GM18909 (cell line): ENCODE measurements around the gene HMGCS2.
"Not testable (repeated sequence)": the region's sequence is repeated elsewhere in the genome, so short reads cannot be mapped to it uniquely, and the experiment has no call there.

ENCODE experiments used
- ATAC-seq: cut with Tn5 transposase; IDR thresholded peaks from one replicate; pipeline ENCODE4 v1.9.1; 2021; ENCODE audit warnings: mild to moderate bottlenecking; ENCODE audit not compliant: unreplicated experiment, poor library complexity

HMGCS2 gene

DNA sequence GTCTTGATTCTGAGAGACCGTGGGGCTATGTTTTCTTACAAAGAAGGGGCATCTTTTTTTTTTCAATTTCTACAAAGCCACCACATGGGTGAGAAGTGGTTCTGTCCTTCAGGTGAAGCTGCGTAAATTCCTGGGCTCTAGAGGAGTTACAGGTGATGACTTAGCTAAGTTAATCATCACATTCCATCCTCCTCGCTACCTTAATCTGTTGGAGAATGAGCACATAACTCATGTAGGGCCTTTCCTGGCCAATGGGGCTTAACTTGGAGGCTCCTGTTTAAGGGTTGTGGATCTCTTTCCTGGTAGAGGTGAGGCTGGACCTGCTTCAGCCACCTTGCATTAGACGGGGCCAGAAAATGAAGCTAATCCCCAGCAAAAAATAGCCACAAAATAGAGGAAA lies 22.7 kb upstream of the HMGCS2 start:
- ATAC-seq: no peak

DNA sequence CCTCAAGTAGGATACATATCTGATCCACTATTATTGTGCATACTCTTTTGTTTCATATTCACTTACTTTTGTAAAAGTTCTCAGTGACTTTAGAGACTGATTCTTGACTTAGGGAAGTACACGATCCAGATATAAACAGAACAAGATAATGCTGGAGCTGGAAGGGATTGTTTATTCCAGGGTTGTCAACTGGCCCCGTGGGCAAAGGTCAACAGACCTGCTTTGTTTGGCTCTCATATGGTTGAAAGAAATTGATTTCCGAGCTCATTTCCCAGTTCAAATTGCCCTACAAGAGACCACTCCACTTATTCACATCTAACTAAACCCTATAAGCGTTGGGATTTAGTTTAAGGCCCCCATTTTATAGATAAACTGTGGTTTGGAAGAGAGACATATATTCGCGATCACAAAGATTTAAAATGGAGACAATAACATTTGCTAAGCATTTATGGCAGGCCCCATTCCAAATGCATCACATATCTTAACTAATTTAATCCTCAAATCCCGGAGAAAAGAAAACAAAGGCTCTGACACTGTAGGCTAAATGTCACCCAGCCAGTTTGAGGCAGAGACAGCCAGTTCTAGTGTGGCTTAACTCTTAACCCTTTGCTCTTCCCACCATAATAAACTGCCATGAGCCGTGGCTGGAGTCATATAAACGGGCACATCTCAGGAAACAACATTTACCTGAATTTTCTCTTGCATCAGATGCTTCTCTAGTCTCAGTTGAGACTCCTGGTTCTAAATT lies 21.9 kb upstream of the HMGCS2 start:
- ATAC-seq: no peak

DNA sequence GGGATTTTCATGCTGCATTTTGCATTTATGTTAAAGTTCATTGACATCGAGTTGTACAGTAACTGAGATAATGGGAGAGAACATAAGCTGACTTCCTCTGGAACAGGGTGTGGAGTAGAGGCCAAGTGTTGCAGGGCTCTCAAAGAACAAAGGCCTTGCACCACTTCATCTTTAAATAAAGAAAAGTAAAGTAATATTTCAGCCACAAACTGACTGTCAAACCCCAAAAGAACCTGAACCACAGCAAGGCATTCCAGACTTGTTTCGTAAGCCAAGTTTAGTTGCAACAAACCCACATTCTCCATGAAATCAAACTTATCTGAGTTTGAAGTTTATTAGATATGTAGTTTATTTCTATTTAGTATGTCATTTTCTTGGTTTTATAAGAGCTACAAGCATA lies 19.1 kb upstream of the HMGCS2 start:
- no peak for ATAC-seq

DNA sequence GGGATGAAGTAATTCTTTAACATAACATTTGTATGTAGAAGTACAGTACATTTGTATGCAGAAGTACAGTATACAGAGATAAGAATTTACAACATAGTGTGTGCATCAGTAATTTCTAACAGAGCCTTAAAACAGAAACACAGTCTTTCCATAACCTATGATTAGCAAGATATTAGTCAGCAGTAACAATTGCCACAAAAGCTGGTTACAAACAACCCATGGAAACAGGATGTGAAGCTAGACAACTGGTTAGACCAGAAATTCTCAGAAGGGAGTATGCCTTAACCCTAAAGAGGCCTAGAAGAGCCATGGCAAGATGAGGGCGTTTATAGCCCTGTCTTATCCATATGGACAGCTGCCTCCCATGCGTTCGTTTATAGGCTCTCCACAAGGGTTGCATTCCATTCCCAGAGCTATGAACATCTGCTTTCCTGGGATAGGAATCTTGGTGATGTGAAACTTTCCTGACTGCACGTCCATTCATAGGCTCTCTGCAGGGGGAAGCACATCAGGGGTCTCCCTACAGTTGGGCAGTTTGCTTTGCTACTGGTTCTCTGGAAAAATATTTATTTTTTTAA lies 17.9 kb upstream of the HMGCS2 start:
- ATAC-seq: not testable (repeated sequence)

DNA sequence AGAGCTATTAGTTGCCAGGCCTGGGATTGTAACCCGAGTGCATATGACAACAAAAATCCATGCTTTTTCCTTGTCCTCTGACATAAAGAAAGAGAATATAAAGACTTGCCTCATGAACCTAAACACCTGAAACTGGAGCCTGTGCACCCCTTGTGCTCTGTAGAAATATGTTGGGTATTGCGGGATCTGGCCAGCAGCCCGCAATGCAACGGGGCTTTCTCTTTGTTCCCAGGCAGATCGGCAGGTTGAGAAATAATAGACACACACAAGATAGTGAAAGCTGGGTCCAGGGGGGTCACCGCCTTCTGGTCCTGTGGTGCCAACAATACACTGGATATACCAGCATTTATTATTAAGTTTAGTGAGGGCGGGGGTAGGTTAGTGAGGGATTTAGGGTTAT lies 17.3 kb upstream of the HMGCS2 start:
- ATAC-seq: not testable (repeated sequence)

DNA sequence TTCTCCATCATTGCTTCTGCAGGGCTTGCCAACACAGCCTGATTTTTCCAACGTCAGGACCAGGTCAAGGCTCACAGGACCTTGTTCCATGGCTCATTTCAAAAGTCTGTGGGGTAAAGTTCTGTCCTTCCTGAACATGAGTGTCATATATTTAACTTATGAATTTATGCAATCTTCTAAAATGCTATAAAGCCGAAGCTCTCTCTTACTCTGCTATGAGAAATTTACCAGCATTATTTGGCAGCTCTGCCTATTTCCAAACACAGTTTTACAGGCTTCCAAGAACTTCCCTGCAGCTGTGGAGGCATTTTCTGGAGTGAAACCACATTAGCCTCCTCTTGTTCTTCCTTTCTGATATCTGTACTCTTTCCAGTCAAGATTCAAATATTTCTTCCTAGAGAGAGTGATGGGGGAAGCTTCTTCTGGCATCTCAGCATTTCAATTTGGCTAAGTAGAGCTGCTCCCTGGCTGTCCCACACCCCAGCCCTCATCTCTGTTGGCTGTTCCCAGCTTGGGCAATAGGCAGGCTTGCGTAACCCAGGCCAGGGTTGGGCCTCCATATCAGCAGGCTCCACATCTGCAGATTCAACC lies 15.6 kb upstream of the HMGCS2 start:
- no peak for ATAC-seq

DNA sequence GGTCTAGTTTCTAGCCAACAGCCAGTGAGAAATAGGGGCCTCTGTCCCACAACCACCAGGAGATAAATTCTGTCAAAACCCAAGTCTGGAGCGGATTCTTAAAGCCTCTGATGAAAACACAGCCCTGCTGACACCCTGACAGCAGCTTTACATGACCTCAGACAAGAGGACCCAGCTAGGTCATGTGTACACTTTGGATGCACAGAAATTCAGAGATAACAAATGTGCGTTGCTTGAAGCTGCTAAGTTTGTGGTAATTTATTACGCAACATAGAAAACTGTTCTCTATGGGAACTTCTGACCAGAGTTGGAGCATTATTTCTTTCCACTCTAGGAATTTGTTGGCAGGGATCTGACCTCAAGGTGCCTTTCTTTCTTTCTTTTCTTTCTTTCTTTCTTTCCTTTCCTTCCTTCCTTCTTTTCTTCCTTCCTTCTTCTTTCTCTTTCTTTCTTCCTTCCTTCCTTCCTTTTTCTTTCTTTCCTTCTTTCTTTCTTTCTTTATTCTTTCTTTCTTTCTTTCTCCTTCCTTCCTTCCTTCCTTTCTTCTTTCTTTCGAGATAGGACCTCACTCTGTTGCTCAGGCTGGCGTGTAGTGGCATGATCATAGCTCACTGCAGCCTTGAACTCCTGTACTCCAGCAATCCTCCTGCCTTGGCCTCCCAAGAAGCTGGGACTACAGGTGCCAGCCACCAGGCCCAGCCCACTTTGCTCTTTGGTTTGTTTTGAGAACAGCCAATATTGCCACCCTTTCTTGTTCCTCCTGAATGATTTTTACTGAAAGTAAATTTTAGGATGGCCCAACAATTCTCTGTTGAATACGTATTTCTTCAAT lies 14.9 kb upstream of the HMGCS2 start:
- ATAC-seq: no peak

DNA sequence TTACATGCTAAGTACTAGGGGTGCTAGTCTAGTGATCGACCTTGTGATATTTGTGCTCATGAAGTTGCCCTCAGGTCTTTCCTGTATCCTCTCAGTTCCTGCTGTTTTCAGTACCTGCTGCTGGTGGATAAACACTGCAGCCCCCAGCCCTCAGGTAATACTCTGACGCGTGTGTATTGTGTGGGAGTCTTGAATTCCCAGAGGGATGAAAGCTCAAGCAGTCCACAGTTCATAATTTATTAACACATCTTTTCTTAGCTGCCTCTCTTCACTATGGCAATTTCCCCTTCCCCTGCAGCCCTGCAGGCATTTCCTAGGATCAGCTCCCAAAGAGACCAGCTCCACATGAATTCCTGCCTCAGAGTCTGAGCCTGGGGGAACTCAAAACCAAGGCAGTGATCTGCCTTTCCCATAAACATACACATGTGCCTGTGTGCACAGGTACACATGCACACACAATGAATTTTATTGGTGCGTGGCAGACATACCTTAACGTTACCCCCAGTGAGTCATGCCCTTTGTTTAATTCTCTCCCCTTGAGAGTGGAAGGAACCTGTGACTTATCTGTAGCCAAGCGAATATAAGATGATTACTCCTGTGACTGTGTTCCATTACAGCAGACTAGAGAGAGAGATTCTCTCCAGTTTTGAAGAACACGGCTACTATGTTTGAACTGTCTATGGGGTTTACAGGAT lies 14.1 kb upstream of the HMGCS2 start:
- no peak for ATAC-seq

DNA sequence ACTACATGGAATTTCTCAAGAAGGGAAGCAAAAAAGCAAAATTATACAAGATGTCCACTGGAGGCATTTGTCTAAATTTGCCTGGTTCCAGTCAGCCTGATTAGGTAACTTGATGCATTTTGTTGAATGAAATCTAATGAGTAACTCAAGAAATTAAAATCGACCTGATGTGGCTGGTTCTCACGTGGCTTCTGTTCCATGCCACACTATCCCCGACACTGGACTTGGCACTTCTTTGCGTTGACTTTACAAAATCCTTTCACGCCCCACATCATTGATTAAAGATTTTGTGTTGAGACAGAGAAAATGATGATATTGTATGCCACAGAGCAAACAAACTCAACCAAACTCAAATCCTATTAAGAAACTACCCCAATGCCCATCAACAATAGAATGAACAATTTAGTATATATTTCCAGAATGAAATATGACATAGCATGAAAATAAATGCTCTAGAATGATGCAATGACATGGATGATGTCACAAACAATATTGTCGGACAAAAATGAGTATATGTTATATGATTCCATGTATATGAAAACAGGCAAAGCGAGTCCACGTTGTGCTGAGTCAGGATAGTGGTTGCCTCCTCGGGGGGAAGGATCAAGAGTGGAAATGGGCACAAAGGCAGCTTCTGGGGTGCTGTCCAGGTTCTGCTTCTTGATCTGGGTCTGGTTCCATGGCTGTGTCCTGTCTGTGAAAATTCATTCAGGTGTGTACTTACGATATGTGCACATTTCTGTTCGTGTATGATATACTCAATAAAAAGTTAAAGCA lies 12.9 kb upstream of the HMGCS2 start:
- no peak for ATAC-seq

DNA sequence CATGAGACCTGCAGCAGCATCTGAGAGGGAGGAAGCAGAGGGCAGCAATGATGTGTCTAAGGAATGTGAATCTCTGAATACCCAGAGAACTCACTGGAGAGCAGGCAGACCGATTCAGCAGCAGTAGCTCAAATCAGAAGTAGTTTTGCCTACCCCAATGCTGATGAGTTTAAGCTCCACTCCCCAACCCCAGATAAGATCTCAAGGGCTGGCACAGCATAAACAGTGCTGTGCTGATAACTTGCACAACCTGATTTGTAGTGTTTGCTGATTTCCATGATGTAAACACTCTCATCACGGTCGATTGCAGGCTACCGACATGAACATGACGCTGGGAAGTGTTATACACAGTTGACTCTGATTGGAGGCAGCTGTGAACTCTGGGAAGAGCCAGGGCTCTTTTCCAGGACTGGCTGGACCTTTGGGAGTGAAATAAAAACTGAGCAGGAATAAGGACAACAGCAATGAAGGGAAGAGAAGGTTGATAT lies 11.2 kb upstream of the HMGCS2 start:
- no peak for ATAC-seq

DNA sequence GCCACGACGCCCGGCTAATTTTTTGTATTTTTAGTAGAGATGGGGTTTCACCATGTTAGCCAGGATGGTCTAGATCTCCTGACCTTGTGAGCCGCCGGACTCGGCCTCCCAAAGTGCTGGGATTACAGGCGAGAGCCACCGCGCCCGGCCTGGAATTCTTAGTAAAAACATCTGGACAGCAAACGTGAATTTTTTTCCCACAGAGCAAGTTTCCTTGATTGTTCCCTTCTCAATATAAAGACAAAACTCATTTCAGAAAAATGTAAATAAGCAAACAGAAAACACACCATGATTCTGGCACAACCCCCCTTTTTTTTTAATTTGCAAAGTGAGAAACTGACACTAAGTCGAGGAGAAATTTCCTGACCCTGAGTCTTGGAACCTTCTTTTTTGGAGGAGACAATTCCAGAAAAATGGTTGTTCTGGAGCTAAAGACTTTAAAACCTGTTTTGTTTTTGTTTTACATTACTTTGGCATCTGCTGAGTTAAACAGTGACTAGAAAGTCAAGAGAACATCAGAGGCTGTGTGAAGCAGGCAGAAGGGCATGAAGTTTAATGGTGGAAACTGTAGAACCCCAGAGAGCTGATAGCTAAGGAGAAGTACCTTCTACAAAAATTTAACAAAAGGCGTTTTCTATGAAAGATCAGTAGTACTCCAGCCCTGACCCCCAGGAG lies 10.3 kb upstream of the HMGCS2 start:
- no peak for ATAC-seq

DNA sequence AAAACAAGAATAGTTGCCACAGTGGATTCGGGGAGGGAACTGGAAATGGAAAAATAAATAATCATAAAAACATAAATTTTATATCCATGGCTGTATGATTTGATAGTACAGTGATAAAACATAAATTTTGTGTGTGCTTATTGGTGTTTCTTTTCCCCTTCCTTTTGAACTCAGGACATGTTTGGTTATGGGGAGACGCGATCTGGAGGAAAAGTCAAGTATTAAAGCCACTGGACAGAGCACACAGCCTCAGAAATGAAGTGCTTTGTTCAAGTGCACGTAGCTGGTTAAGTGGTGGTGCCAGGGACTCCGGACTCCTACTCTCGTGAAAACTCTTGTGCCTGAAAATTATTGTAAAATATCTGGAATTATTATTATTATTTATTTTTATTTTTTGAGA lies 9.7 kb upstream of the HMGCS2 start:
- ATAC-seq: no peak

DNA sequence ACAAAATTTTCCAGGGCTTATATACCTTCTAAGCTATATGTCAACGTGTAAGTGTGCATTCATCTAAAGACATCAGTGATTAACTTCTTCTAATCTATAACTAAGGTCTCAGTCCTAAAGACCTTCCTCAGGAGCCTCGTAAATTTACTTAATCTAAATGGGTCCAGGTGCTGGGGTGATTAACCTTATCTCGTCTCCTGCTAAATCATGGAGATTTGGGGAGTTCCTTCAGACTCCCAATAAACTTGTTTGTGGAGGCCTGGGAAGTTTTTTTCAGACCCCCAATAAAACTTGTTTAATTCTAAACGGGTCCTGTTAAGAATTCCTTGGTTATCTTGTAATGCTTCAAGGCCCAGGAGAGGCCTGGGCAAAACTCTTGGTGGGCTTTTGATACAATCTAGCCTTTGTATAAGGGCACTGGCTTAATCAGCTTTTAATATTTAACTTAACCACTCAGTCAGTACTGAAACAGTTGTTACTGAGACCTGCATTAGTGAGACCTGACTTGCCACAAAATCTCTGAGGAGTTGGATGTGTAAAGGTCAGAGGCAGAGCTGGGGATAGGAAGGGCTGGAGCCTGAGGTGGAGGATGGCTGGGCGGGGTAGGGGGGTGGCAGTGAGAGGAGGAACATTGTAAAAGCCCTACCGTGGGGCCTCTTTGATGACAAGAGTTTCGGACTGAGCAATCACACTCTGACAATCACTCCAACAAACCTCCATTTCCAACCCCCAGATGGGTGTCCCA lies 6.2 kb upstream of the HMGCS2 start:
- ATAC-seq: no peak

DNA sequence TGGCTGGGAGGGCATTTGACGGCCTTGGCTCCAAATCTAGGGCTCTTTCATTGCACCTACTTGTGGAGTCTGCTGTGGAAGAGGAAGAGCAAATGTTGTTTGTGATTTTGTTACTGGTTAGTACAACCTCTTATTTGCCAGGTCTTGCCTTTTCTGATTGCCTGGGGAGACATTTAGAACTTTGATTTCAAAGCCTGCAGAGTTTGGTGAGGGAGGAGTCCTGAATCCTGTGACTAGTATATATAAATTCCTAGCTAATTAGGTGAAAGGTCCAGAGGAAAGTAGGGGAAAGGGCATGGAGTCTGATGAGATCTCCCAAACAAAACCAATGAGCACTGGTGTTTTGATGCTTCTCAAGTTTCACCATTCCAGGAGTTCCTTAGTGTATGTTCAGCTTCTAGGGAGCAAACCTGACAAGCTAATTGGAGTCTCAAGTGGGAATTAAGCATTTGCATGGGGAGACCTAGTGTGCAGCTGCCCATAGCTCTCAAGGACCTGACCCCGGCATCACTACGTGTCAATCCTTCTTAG lies 5.1 kb upstream of the HMGCS2 start:
- no peak for ATAC-seq

DNA sequence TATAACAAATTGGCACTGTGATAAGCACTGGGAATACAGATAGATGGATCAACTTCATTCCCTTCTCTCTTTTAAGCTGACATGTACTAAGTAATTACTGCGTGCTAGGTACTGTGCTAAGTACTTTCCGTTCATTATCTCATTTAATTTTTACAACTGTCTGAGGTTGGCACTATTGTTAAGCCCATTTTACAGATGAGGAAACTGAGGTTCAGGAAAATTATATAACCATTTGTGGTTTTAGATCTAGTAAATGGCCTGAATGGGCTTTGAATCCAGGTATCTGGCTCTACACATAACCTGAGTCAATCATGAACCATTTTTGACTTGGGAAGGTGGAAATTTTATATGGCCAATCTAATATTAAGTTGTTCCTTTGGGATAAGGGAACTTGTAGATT lies 3.6 kb upstream of the HMGCS2 start:
- ATAC-seq: no peak

DNA sequence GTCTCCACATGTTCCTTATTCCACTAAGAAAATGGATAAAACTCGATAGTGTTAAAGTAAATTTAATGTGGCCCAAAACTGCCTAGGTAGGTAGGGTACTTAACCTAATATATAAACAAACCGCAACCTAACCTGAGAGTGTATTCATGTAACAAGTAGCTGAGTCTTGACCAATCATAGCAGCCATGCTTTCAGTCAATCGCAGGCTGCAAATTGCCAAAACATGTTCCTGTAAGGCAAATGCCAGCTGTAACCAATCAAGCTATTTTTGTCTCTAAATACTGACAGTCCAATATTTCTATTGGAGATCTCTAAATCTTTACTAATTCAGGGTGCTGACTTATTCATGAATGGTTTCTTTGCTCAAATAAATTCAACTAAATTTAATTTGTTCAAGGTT lies 3.1 kb upstream of the HMGCS2 start:
- no peak for ATAC-seq

DNA sequence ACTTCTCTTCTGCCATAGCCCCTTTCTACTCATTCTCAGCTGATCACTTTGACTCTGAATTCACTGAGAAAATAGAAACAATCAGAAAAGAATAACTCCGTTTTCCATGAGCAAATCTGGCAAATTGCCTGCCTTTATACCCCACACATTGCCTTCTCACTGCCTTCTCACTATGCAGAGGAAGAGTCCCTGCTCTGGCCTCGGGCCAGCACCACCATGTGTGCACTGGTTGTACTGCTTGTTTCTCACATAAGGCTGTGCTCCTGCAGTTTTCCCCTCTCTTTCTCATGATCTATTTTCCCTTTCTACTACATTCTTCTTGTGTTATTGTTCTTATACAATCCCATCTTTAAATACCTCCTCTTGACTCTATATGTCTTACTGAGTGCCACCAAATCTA lies 2.3 kb upstream of the HMGCS2 start:
- no peak for ATAC-seq

DNA sequence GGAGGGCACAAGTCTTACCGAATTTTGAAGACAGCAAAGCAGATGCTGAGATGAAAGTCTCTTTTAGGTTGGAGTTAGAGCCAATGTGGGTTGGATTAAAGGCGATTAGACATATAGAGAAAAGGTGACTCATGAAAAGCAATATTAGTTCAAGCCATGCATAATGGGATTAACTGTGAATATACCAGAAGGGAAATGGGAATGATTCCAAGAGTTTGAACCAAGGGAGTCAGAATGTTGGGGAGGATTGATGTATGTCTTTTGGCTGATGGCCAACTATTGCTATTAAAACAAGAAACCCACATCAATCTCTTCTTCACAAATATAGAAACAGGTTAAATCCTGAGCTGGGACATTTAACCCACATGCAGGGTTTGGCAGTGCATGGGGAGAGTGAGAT lies 1.2 kb downstream of the HMGCS2 start:
- no peak for ATAC-seq
